SH-SY5Y (cell line): ENCODE measurements around the gene CALD1.

Source experiments
- GATA2 ChIP-seq: IDR thresholded peaks from 2 replicates; pipeline ENCODE4 v1.6.1; 2011; ENCODE audit warnings: mild to moderate bottlenecking, low read depth, low read length
- GATA3 ChIP-seq: IDR thresholded peaks from 2 replicates; pipeline ENCODE4 v1.6.1; 2011; ENCODE audit warnings: low read depth, mild to moderate bottlenecking, low read length, moderate library complexity

DNA sequence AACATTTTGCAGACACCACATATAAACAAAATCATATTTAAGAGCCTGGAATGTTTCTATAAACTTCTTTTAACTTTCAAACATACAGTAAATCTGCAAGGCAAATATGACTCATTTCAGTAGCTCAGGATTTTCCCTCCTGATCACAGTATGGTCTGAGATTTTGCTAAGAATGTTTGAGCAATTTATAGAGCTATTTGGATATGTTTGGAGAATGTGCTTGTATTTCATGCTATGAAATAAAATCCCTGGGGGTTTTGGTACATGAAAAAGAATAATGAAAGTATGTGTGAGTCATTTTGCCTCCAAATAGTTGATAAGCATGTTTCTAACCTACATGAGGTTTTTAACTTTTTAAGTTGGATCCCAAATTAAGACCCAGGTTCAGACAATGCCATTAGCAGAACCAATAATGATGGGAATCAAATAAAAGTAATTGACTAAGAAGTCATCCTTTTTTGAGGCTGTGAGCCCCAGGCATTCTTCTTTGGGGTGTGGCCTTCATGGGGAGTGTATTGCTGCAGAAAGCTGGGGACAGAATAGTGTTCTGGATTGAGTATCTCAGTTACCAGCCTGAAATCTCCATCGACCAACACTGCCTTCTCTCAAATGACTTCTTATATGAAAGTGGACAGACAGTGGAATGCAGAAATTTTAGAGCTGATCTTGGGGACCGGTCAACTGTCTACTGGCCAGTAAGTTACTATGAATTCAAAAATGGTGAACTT, 140.8 kb downstream of the CALD1 start:
- TF ChIP-seq GATA2 (no peak), GATA3 (no peak)
